Tibial nerve (tissue), 4 donors: Measurements from ENCODE around the gene LAIR1. TPM values are rescaled to one million over a fixed set of nuclear protein-coding genes. Genes with fewer than 3 reads are reported as not detected.
A peak's percentile ranks its signal among the peaks of the same experiment; 100 is the strongest.
"Not testable (repeated sequence)": the region's sequence is repeated elsewhere in the genome, so short reads cannot be mapped to it uniquely, and the experiment has no call there.

ENCODE experiments used
- DNase-seq, 2 donors: peaks; one replicate each; pipeline ENCODE4 v3.0.0-alpha.2; 2019; ENCODE audit warnings: low spot score in 2 of 2
- H3K27ac ChIP-seq, 4 donors: fragments of 200-600 bp; sonication (generic) in 3 of 4; one replicate each; pipeline ENCODE4 v1.5.1; 2017 to 2019; ENCODE audit warnings: mild to moderate bottlenecking in 1 of 4
- H3K27me3 ChIP-seq, 2 donors: fragments of 200-600 bp; sonication (generic) in 1 of 2; one replicate each; pipeline versions ENCODE4 v1.5.1 to v1.6.0; 2017 to 2019
- H3K36me3 ChIP-seq, 3 donors: fragments of 200-600 bp; sonication (generic); one replicate each; pipeline ENCODE4 v1.5.1; 2018 to 2019
- H3K4me1 ChIP-seq, 4 donors: fragments of 200-600 bp; sonication (generic) in 3 of 4; one replicate each; pipeline ENCODE4 v1.5.1; 2017 to 2019
- H3K4me3 ChIP-seq, 4 donors: fragments of 200-600 bp; sonication (generic) in 3 of 4; one replicate each; pipeline ENCODE4 v1.5.1; 2017 to 2019; ENCODE audit warnings: mild to moderate bottlenecking in 1 of 4, moderate library complexity in 1 of 4
- H3K9me3 ChIP-seq, 4 donors: fragments of 200-600 bp; sonication (generic) in 3 of 4; one replicate each; pipeline ENCODE4 v1.5.1; 2017 to 2019
- CTCF ChIP-seq, 5 experiments: fragments of 200-600 bp in 3 of 5; fragments of 450-650 bp in 2 of 5; sonication (generic) in 3 of 5; IDR thresholded peaks; one replicate each; pipeline ENCODE4 v1.5.1; 2016 to 2019; ENCODE audit warnings: antibody characterized with exemption in 5 of 5, mild to moderate bottlenecking in 3 of 5, moderate library complexity in 2 of 5
- EP300 ChIP-seq, 2 donors: sonication (generic); formaldehyde crosslinking; IDR thresholded peaks; one replicate each; pipeline ENCODE4 v1.6.1; 2017; ENCODE audit warnings: antibody characterized with exemption in 2 of 2, mild to moderate bottlenecking in 1 of 2
- POLR2A ChIP-seq, 2 donors: fragments of 450-650 bp; IDR thresholded peaks; one replicate each; pipeline ENCODE4 v1.6.1; 2017; ENCODE audit warnings: antibody characterized with exemption in 2 of 2, mild to moderate bottlenecking in 2 of 2, moderate library complexity in 2 of 2
- WGBS, 2 donors: methylation state at CpG; one replicate each; pipeline ENCODE4 v1.1.5; 2018; 5-methylcytosine and 5-hydroxymethylcytosine counted together
- total RNA-seq, 4 donors: library from RNA; depleted of rRNA; stranded (reverse); fragments of >200 nt; gene quantifications; one replicate each; pipeline ENCODE4 v1.1.0, GENCODE V29; 2016

The LAIR1 gene
- total RNA-seq, 4 donors from 2014 or later = 15.5 to 59.1 (median 31.1) TPM

- Histone ChIP-seq H3K36me3 (no peaks in the 10 kb centered on the region), H3K4me3 (no peak overlapping the region), H3K9me3 (no peaks in the 10 kb centered on the region), H3K27me3 (peaks cover 0 to 33% of the 10 kb centered on the region in 2 donors), H3K4me1 (peaks cover 0 to 10% (median 4%) of the 10 kb centered on the region in 4 donors), H3K27ac (no peak overlapping the region)
- WGBS, 2 donors = 73% methylated on average over 4 of the region's 4 CpGs
- TF ChIP-seq CTCF (IDR thresholded peaks at IDR 0.05) = no peak
- TF ChIP-seq EP300 (IDR thresholded peaks at IDR 0.05) = peak in 1 of 2 donors; percentile 35
- no peak for DNase-seq
Observed at GRCh38 chr19:54389553-54389952, 24.8 kb upstream of the LAIR1 start.

GRCh38 chr19:54388802-54389139, 24.0 kb upstream of the LAIR1 start:
- H3K4me1 ChIP-seq = peaks cover 0 to 10% (median 4%) of the 10 kb centered on the region in 4 donors
- TF ChIP-seq CTCF (IDR thresholded peaks at IDR 0.05) (no peak), POLR2A (IDR thresholded peaks at IDR 0.05) (no peak), EP300 (IDR thresholded peaks at IDR 0.05) (no peak)
- H3K27ac ChIP-seq = peak overlapping the region in 2 of 4 donors; percentile 30 to 31
- peaks cover 0 to 33% of the 10 kb centered on the region in 2 donors for H3K27me3 ChIP-seq
- no peak for DNase-seq
- no peaks in the 10 kb centered on the region for H3K9me3 ChIP-seq
- no peaks in the 10 kb centered on the region for H3K36me3 ChIP-seq
- 38 to 40% methylated on average over 9 of the region's 9 CpGs for WGBS, 2 donors
- H3K4me3 ChIP-seq = peak overlapping the region in 2 of 4 donors; percentile 31 to 39

DNA sequence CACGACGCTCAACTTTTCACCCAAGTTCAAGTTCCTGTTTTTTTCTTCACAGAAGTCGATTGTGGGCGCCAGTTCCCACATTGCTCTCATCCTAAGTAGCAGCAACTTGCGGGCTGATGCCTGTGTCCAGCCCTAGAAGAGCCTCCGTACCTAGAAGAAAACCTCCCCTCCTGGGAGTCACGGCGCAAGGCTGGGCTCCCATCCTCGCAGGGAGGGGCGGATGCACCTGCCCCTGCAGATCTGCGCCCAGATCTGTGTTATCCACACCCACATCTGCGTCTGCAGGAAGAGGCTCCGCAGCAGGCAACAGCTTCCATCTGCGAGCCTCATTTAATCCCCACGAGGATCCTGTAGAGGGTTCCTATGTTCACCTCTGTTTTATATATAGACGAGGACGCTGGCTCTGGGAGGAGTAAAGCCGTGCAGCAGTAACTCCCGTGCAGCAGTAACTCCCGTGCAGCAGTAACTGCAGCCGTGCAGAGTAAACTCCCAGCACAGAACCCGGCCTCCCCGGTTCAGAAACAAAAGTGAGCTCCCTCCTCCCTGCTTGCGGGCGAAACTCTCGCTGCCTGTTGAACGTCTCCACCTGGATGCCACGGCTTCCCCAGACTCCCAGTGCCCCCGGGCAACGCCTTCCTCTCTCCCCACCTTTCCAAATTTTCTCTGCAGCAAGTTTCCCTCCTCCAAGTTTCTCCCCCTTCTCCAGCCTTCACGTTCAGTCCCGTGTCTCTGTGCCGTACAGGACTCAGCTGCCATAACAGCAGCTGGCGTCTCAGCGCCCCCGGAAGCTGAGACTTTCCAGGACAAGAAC, 23.5 kb upstream of the LAIR1 start:
- peak overlapping the region in 2 of 4 donors; percentile 30 to 31 for H3K27ac ChIP-seq
- peak overlapping the region in 2 of 4 donors; percentile 31 to 39 for H3K4me3 ChIP-seq
- H3K27me3 ChIP-seq = peaks cover 0 to 33% of the 10 kb centered on the region in 2 donors
- H3K4me1 ChIP-seq = peaks cover 0 to 10% (median 4%) of the 10 kb centered on the region in 4 donors
- no peak for DNase-seq
- no peaks in the 10 kb centered on the region for H3K9me3 ChIP-seq
- H3K36me3 ChIP-seq = no peaks in the 10 kb centered on the region
- 3% methylated on average over 36 of the region's 36 CpGs for WGBS, 2 donors
- TF ChIP-seq CTCF (IDR thresholded peaks at IDR 0.05) (no peak), EP300 (IDR thresholded peaks at IDR 0.05) (no peak), POLR2A (IDR thresholded peaks at IDR 0.05) (no peak)

- no peaks in the 10 kb centered on the region for H3K36me3 ChIP-seq
- WGBS, 2 donors = 65% methylated on average over 4 of the region's 4 CpGs
- no peak overlapping the region for H3K27ac ChIP-seq
- no peaks in the 10 kb centered on the region for H3K9me3 ChIP-seq
- H3K4me3 ChIP-seq = no peak overlapping the region
- H3K4me1 ChIP-seq = peaks cover 0 to 4% (median under 1%) of the 10 kb centered on the region in 4 donors
- TF ChIP-seq EP300 (IDR thresholded peaks at IDR 0.05) = peak in 1 of 2 donors; percentile 32
- no peak for TF ChIP-seq CTCF (IDR thresholded peaks at IDR 0.05)
- no peak for DNase-seq
- H3K27me3 ChIP-seq = peaks cover 0 to 16% of the 10 kb centered on the region in 2 donors
Observed at GRCh38 chr19:54383330-54383729, 18.6 kb upstream of the LAIR1 start.

GRCh38 chr19:54382041-54382440, 17.3 kb upstream of the LAIR1 start:
- not testable (repeated sequence) for H3K27me3 ChIP-seq, DNase-seq, H3K4me3 ChIP-seq, H3K9me3 ChIP-seq, H3K36me3 ChIP-seq, H3K4me1 ChIP-seq, H3K27ac ChIP-seq
- WGBS, 2 donors = 76 to 80% methylated on average over 13 of the region's 13 CpGs
